Fibroblast of skin of left biceps (primary cell): Measurements from ENCODE around the gene SDR9C7.
A peak's percentile ranks its signal among the peaks of the same experiment; 100 is the strongest.
"Not testable (repeated sequence)": the region's sequence is repeated elsewhere in the genome, so short reads cannot be mapped to it uniquely, and the experiment has no call there.

Experiments used
- DNase-seq, 2 experiments: peaks; one replicate each; pipeline ENCODE4 v3.0.0-alpha.2; 2013; ENCODE audit warnings: low read depth in 2 of 2

The SDR9C7 gene

DNA sequence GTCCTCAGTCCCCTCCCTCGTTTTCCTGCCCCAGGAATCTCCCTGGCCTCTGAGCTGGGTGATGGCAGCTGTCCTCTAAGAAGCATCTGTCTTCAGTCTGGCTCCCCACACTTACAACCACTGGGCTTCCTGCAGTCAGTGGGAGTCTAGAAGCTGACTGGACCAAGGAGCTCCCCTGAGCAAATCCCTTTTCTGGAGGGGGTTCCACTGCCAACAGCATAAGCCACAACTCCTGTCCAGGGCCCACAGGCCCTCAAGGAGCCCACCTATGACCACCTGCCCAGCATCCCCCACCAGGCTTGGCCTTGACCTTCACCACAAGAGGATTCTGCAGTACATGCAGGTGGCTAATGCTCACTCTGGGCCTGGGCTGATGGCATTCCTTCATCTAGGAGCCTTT lies 19.1 kb upstream of the SDR9C7 start:
- no peak for DNase-seq

DNA sequence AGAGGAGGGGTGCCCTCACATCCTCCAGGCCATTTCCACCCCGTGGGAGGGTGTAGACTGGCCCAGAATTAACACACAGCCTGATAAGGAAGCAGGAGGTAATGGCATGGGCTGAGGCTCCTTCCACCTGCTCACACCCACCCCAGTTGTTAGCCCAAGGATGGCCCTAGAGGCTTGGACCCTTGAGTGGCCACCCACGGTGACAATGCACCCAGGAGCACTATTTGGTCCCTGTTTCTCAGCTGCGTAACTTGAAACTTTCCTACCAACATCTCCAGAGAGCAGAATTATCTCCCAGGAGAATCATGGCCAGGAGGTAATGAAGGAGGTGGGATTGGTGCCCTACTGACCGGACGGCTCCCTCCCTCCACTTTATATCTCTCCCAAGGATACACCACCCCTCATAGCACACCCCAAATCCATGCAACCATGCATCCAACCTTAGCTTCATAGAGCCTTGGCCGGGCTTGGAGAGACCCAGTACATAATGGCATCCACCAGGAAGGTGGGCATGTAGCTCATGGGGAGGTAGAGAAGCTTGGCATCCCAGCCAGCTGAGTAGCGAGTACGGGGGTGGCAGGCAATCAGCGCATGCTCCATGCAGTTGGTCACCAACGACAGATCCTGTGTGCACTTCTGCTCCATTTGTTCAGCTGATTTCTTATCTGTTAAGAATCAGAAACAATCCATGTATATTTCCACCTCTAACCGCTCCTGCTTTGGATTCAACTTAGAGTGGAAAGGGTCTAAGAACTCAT lies 17.6 kb upstream of the SDR9C7 start:
- no peak for DNase-seq

DNA sequence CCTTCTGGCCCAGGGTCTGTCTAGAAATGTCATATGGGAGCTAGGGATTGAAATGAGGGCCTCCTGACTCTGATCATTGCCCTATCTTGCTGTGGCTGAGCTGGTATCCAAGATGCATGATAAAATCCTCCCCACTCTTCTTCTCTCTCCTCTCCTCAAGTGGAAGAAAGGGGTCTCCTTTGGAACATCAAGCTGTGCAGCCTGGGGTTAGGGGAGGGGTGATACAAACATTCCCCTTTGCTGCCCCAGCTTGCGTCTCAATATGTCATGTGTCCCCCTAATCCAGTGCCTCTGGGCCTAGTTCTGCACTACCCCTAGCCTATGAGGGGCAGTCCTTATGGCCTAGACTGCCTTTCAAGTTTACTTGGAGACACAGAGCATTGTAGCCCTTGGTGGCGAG lies 14.7 kb upstream of the SDR9C7 start:
- DNase-seq, result no peak

DNA sequence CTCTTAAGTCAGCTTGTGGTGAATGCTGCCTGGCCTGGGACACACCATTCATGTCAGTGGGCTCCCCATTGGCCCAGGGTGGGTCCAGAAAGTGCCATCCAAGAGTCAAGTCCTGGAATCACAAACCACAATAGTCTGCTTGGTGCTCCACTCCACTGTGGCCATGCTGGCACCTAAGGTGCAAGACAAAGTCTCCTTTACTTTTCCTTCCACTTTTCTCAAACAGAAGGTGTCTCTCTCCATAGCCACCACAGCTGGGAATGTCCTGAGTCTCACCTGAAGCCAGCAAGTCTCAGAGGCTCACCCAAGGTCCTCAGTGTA lies 14.2 kb upstream of the SDR9C7 start:
- no peak for DNase-seq

DNA sequence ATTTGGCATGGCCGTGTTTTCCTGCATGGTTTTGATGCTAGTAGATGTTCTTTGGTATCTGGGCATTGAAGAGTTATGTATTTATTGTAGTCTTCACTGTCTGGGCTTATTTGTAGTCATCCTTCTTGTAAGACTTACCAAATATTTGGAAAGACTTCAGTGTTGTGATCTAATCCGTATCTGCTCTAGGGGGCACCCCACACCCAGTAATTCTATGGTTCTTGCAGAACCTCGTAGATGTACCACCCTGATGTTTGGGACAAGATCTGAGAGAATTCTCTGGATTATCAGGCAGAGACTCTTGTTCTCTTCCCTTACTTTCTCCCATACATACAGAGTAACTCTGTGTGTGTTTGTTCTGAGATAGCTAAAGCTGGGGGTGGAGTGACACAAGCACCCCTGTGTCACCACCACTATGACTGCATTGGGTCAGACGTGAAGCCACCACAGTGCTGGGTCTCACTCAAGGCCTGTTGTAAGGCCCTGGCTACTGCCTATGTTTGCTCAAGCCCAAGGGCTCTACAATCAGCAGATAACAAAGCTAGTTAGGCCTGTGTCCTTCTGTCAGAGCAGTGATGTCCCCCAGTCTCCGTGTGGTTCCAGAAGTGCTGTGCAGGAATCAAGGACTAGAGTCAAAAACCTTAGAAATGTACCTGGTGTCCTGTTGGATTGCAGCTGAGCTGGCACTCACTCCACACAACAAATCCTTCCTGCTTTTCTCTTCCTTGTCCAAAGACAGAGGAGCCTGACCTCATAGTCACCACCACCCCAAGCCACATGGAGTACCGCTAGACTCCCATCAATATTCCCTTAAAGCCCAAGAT lies 13.6 kb upstream of the SDR9C7 start:
- no peak for DNase-seq

DNA sequence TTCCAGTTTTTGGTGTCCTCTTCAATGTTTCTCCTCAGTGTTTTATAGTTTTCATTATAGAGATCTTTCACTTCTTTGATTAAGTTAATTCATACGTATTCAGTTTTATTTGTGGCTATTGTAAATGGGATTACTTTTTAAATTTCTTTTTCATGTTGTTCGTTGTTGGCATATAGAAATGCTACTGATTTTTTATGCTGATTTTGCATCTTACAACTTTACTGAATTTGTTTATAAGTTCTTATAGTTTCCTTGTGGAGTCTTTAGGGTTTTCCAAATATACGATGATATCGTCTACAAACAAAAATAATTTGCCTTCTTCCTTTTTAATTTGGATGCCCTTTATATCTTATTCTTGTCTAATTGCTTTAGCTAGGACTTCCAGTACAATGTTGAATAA lies 9.7 kb upstream of the SDR9C7 start:
- DNase-seq, result no peak

DNA sequence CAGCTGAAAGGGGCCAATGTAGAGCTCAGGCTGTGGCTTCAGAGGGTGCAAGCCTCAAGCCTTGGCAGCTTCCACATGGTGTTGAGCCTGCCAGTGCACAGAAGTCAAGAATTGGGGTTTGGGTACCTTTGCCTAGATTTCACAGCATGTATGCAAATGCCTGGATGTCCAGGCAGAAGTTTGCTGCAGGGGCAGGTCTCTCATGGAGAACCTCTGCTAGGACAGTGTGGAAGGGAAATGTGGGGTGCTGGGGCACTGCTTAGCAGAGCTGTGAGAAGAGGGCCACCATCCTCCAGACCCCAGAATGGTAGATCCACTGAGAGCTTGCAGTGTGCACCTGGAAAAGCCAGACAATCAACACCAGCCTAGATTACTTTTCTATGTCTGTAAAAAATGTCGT lies 9.2 kb upstream of the SDR9C7 start:
- DNase-seq, result not testable (repeated sequence)

DNA sequence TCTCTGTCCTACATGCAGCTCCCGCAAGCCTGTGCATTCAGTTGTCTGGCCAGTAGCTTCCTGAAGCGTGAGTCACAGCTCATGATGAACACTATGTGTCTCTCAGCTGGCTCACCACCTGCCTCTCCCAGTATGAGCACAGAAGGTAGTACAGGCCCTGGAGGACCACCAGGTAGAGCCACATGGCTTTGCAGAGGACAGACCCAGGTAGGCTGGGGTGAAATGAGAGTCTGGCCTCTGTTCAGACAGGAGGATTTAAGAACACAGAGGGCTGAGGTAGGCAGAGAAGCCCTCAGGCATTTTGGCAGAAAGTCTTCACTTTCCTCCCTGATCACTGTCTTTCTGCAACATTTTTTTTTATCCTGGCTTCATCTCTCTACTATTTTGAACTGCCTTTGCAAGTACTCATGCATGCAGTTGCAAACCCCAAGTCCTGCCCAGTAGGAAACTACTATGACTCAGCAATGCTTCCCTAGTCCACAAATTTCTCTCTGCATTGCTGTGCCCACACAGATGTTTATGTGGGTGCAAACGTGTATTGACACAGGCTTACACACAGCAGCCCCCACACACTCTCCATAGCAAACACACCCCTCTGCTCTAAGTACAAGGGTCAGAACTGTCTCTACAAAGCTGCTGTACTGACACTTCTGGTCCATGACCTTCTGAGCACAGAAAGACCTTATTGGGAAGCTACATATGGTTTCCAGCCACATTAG lies 7.2 kb upstream of the SDR9C7 start:
- DNase-seq, result peak; percentile 17 to 30

DNA sequence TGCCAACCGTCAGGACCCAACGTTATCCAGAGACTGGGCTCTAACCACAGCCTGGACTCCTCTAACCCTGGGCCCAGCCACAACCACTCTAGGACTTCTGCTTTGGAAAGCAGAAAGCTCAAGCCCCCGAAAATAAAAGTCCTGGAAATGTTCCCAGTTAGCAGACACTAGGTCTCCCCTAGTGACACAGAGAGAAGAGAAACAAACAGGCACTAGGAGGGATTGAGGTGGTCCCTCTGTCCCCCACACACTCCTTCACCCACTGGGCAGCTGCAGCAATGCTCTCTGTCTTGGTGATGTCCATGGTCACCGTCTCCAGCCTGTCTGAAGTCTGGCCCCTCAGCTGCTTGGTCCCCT lies 6.7 kb upstream of the SDR9C7 start:
- not testable (repeated sequence) for DNase-seq

DNA sequence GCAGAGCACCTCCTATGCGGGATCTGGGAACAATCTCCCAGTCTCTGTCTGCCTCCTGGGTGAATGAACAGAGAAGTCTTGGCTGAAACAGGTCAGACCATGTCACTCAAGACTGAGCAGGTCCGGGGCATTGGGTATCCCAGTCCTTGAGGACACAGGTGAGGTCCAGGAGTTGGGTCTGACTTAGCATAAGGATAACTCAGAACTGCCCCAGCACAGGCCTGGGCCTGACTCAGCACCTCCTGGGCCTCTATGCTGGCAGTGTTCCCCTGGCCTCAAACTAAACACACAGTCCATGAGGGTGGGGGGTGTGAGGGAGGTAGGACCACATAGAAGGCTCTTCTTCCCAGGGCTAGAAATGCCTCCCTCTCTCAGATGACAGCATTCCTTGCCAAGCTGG lies 1.5 kb upstream of the SDR9C7 start:
- no peak for DNase-seq

DNA sequence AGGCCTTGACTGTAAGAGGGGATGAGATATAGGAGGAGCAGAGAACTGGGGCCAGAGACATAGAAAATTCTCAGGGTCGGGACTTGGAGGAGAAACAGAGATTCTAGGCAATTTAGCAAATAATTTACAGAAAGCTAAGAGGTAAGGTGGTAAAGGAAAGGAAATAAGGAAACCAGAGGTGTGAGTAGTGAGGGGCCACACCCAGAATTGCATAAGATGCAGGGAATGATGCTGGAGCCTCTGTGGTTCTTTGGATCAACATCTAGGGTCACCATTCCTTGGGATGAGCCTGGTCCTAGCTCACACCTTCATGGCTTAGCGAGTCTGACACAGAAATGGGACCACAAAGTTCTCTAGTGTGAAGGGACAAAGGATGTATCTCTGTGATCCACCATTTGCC lies 949 bp upstream of the SDR9C7 start:
- DNase-seq, result no peak

DNA sequence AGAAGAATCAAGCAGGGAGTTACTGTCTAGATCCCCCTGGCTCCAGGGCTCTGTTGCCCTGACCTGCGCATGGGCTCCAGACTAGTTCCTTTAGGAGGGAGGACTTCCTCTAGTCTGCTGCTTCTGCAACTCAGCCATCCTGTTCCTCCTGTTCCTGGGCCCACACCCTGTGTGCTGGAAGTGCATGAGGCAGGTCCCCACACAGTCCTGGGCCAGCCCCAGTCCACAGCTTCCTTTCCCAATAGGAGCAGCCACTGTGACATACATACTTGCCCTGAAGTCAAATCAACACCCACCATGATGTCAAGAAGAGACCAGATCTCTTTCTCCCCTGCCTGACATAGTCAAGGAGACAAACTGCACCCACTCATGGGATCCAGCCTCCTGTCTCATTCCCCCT lies 1.3 kb downstream of the SDR9C7 start:
- no peak for DNase-seq

DNA sequence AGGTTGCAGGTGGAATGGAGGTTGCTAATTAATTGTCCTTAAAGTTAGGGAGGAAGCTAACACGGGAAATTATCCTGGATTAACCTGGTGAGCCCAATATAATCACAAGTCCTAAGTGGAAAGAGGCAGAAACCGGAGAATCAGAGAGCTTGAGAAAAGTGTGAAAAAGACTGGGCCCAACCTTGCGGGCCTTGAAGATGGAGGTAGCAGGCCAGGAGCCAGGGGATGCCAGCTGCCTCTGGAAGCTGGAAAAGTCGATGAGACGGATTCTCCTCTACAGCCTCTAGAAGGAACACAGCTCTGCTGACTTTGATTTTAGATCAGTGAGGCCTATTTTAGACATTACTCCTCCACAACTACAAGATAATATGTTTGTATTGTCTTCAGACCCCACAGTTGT lies 2.1 kb downstream of the SDR9C7 start:
- no peak for DNase-seq

DNA sequence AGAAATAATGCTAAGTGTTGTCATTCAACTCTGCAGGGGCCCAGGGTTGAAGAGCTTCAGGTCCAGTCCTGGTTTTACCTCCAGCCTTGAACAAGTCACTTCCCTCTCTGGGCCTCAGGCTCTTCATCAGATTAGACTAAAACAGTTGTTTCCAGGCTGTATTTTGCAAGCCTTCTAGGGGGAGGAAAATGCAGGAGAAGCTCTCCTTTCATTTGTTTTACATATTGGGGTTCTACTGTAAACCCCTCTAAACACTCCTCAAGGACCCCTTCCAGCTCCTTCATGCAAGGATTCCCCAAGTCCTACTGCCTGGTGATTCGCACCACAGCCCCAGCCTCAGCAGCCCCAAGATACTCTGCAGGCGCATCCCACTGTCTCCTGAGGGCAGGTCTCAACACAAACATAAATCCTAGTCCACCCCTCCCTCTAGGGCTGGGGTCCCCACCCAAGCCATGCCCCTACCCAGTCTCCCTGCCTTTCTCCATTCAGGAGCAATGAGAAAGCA lies 2.7 kb downstream of the SDR9C7 start:
- peak; percentile 20 to 30 for DNase-seq

DNA sequence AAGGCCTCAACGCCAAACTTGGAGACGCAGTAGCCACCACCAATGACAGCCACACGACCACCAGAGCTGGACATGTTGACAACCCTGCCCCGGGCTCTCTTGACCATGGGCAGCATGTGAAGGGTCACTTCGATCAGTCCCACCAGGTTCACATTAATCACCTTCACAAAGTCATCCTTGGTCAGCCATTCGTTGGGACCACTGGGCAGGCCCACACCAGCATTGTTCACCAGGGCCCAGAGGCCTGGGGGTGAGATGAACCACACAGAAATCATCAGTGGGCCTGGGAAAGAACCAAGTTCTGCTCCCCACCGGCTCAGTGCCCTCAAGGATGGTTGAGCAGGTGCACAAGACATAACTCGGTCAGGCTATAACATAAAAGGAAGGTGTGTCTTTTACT lies 4.0 kb downstream of the SDR9C7 start:
- DNase-seq, result no peak

DNA sequence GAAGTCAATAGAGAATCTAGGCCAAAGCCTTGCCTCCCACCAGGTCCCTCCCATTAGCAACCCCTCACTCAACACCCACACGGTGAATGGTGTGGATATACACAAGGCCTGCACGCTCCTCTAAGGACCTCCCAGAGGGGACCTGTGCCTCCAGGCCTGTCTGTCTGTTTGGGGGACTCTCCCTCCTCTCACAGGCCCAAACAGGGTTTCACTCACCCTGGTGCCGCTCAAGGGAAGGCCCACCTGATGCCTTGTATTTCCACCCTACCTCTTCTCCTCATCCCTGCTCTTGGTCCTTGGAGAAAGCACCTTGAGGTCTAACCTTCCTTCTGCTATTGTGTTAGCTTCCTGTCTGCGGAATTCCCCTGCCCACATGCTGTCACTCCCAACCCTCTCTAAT lies 4.4 kb downstream of the SDR9C7 start:
- no peak for DNase-seq

DNA sequence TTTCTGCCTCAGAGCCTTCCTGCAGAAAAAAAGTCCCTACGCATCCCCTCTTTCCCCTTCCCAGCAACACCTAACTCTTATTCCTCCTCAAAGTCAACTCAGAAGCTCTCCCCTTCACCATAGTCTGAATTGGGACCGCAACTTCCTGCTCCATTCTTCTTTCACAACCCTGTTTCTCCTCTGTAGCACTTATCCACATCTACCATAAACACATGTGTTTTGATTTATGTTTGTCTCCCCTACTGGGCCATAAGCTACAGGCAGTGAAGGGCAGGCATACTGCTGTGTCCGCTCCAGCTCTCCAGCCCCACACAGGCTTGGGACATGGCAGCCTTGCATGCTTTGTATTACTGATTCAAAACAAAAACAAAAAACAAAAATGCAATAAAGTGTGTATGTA lies 5.9 kb downstream of the SDR9C7 start:
- DNase-seq, result no peak

DNA sequence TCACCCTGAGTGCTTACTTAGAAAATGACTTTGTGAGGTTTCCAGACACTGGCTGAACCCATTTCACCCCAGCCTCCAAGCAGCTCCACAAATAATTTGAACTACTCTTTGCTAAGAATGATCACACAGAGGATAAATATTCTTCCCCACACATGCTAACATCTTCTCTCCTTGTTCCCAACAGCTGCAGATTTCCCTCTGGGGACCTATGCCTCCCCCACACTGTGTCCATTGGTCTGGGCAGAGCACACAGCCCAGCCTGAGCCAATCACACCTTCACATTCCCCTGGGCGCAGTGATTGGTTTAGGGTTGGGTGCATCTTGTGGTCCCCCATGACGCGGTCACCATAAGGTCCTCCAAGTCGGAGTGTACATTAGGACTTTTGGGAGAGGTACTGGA lies 6.9 kb downstream of the SDR9C7 start:
- no peak for DNase-seq

DNA sequence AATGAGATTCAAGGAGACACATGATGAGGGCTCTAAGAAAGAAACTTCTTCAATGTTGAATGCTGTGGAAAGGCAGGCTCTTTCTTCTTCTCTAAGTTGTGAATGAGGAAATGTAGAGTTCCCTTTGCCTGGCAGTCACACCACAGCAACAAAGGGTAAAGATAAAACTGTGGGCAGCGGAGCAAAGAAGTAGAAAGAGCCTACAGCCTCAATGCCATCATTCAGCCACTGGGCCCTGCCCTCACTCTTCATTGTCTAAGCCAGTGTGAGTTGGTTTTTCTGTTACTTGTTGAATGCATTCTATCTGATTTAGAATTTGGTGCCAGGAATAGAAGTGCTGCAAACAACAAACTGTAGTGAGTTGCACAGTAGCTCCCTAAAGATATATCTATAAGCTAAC lies 12.2 kb downstream of the SDR9C7 start:
- no peak for DNase-seq

DNA sequence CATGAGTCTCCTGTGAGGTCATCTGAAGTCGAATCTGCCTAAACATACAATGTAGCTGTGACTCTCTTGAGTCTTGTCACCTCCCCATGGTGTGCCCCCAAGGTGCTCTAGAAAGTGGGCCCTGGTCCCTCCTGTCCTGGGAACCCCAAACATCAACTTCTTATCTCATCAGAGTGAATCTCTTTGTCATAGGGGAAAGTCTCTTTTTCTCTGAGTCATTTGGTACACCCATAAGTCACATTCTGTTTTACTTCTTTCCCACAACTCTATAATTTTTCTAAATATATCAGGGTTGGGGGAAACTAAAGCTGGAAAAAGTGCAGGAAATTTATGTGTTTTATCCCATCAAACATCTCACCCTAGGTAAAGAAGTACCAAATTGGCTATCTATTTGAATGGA lies 12.9 kb downstream of the SDR9C7 start:
- no peak for DNase-seq

DNA sequence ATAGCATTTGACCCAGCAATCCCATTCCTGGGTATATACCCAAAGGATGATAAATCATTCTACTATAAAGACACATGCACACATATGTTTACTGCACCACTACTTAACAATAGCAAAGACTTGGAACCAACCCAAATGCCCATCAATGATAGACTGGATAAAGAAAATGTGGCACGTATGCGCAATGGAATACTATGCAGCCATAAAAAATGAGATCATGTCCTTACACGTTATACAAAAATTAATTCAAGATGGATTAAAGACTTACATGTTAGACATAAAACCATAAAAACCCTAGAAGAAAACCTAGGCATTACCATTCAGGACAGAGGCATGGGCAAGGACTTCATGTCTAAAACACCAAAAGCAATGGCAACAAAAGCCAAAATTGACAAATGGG lies 16.1 kb downstream of the SDR9C7 start:
- DNase-seq, result not testable (repeated sequence)

DNA sequence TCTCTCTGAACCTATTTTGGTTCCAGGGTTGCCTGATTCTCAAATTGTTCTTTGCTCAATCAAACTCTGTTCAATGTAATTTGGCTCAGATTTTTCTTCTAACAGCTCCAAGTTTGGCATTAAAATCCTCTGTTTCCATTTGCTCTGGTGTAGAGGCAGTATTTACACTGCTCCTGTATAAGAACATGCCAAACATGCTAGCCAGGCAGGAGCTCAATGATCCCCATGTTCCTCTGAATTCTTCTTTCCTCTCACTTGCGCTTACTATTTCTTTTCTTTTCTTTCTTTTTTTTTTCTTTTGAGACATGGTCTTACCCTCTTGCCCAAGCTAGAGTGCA lies 17.2 kb downstream of the SDR9C7 start:
- no peak for DNase-seq
